Astrocyte of the spinal cord (primary cell): ENCODE measurements around the gene NCOR2.

Experiments used
- DNase-seq: peaks from one replicate; pipeline ENCODE4 v3.0.0; 2011; ENCODE audit warnings: low read depth, low spot score
- H3K4me3 ChIP-seq: 2 replicates; pipeline ENCODE4 v1.5.1; 2011; ENCODE audit warnings: low read depth, mild to moderate bottlenecking, low read length, moderate library complexity
- in situ Hi-C: cut with HindIII; loops from 2 replicates; pipeline ENCODE4 v1.10.0; 2017; ENCODE audit warnings: low sequenced_read_pairs
- TF ChIP-seq, protein P1 (sequence below): IDR thresholded peaks from 2 replicates; pipeline ENCODE4 v1.5.1; 2012; ENCODE audit warnings: low read depth, mild to moderate bottlenecking, low read length, inconsistent platforms

Gene NCOR2

GRCh38 chr12:124605883-124606774 lies 38.7 kb upstream of the NCOR2 start:
- DNase-seq: no peak
- in situ Hi-C loops: no loop called here
- H3K4me3 ChIP-seq: no peak overlapping the region
- TF ChIP-seq, protein P1, sequence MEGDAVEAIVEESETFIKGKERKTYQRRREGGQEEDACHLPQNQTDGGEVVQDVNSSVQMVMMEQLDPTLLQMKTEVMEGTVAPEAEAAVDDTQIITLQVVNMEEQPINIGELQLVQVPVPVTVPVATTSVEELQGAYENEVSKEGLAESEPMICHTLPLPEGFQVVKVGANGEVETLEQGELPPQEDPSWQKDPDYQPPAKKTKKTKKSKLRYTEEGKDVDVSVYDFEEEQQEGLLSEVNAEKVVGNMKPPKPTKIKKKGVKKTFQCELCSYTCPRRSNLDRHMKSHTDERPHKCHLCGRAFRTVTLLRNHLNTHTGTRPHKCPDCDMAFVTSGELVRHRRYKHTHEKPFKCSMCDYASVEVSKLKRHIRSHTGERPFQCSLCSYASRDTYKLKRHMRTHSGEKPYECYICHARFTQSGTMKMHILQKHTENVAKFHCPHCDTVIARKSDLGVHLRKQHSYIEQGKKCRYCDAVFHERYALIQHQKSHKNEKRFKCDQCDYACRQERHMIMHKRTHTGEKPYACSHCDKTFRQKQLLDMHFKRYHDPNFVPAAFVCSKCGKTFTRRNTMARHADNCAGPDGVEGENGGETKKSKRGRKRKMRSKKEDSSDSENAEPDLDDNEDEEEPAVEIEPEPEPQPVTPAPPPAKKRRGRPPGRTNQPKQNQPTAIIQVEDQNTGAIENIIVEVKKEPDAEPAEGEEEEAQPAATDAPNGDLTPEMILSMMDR: no peak

GRCh38 chr12:124605150-124605882 lies 37.9 kb upstream of the NCOR2 start:
- in situ Hi-C loops: no loop called here
- no peak for DNase-seq
- TF ChIP-seq, protein P1: no peak
- no peak overlapping the region for H3K4me3 ChIP-seq

GRCh38 chr12:124604264-124604680 lies 36.9 kb upstream of the NCOR2 start:
- in situ Hi-C loops: no loop called here
- TF ChIP-seq, protein P1: no peak
- no peak for DNase-seq
- no peak overlapping the region for H3K4me3 ChIP-seq

GRCh38 chr12:124603831-124604251 lies 36.4 kb upstream of the NCOR2 start:
- TF ChIP-seq, protein P1: no peak
- in situ Hi-C loops: no loop called here
- DNase-seq: no peak
- H3K4me3 ChIP-seq: no peak overlapping the region

DNA sequence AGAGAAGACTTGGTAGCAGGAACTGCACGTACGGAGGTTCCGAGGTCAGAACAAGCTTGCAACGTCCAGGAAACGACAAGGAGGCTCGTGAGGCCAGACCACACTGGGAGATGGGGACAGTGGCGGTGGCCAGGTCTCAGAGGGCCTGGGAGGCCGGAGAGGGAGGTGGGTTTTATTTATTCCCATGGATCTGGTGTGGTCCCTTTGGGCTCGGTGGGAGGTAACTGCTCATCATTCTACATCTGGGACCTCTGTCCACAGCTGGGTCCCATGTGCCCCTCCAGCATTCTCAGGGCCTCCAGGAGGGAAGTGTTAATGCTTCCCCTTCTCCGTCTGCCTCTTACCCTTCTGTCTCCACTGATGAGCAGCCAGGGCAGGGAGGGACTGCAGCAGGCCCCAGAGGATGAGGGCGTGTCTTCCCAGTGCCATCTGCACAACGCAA lies 35.7 kb upstream of the NCOR2 start:
- H3K4me3 ChIP-seq: no peak overlapping the region
- in situ Hi-C loops: no loop called here
- DNase-seq: no peak
- TF ChIP-seq, protein P1: no peak

DNA sequence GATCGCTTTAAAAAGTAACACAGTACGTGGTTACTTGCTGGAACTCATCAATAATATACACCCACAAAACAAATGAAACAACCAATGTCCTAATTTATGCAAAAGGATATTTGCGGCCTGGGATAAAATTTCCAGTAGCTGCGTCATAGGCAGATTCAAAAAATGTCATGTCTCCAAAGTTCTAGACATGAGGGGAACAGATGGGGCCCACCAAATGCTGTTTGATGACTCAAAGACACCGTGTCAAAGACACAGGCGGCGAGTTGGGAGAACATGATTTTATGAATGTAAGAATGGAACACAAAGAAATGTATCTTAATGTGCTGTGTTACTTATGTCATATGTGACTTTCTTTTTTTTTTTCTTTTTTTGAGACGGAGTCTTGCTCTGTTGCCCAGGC lies 34.3 kb upstream of the NCOR2 start:
- H3K4me3 ChIP-seq: no peak overlapping the region
- DNase-seq: no peak
- in situ Hi-C loops: no loop called here
- TF ChIP-seq, protein P1: no peak
